Endometrium (tissue), 2 donors: ENCODE measurements around the gene ARHGEF19.
"Not testable (repeated sequence)": the region's sequence is repeated elsewhere in the genome, so short reads cannot be mapped to it uniquely, and the experiment has no call there.

Experiments
- FAIRE-seq: peaks from 2 replicates; lab custom pipeline; 2012; peaks lifted over from hg19 to GRCh38; lab: Jason Lieb, UNC
- donor health status: control.
- donor health status: control.

ARHGEF19 gene

DNA sequence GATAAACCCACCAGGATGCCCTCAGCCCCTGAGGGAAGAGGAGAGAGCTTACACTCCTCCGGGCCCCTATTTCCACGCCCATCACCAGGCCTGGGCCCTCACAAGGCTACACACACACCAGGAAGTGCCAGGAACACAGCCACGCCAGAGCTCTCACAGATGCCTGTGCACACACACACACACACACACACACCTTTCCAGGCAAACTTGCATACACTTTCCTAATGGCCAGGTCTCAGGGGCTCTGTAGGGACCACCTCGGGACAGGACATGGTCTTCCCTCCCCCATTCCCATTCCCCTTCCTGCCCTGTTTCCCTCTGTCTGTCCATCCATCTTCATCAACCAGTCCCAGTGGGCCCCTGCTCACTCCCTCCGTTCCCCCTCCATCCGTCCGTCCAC lies 46.9 kb downstream of the ARHGEF19 start:
- FAIRE-seq, result no peak

DNA sequence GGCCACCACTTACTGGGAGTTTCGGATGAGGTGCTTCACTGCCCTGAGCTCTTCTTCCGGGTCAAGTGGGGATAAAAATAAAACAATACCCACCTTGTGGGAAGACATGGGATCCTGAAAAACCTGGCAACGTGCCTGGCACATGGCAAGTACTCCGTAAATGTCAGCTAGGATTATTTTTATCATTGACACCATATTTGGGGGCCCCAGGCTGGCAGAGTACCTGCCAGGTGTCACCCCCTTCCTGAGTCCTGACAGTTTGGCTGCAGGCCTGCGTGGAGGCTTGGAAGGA lies 47.4 kb downstream of the ARHGEF19 start:
- FAIRE-seq, result no peak

DNA sequence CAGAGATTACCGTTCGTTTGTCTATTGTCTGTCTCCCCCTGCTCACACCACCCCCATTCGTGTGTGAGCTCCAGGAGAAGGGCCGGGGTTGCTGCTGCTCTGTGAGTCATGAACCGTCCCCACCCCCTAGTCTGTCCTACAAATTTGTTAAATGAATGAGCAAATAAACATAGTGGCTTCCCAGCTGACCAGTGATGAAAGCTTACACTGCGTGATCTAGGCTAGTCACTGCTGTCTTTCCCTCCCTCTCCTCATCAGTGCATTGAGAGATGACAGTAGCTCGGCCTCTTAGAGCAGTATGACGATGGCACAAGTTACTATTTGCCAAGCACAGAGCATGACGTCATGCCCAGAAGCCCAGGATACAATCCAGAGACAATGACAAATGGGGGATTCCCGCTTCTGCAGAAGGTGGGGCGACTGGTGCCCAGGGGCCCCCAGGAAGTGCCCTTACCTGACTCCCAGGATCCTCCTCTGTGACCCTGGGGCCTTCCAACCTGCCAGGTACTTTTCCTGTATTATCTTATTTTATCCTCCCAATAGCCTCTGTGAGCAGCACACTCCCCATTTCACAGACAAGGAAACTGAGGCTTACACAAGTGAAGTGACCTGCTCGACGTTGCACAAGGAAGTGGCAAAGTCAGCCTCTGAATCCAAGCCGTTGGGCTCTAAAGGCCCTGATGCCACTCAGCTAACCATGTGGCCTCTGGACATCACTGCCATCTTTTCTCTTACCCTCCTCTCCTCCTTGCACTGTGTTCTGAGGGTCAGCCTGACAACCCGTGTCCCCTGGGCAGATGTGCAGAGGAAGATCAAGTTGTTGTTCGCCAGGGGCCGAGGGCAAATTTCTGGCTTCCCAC lies 48.0 kb downstream of the ARHGEF19 start:
- FAIRE-seq, result no peak

DNA sequence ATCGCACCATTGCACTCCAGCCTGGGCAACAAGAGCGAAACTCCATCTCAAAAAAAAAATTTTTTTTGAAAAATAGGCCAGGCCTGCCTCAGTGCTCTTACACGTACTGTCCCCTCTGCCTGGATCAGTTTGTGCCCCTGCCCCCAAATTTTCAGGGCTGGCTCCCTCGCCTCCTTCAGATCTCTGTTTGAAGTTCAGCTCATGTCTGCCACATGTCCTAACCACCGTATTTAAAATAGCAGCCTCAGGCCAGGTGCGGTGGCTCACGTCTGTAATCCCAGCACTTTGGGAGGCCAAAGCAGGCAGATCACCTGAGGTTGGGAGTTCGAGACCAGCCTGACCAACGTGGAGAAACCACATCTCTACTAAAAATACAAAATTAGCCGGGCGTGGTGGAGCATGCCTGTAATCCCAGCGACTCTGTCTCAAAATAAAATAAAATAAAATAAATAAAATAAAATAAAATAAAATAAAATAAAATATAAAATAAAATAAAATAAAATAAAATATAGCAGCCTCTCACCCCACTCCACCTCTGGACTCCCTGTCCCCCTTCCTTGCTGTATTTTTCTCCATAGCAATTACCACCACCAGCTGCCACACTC lies 48.7 kb downstream of the ARHGEF19 start:
- FAIRE-seq, result not testable (repeated sequence)

DNA sequence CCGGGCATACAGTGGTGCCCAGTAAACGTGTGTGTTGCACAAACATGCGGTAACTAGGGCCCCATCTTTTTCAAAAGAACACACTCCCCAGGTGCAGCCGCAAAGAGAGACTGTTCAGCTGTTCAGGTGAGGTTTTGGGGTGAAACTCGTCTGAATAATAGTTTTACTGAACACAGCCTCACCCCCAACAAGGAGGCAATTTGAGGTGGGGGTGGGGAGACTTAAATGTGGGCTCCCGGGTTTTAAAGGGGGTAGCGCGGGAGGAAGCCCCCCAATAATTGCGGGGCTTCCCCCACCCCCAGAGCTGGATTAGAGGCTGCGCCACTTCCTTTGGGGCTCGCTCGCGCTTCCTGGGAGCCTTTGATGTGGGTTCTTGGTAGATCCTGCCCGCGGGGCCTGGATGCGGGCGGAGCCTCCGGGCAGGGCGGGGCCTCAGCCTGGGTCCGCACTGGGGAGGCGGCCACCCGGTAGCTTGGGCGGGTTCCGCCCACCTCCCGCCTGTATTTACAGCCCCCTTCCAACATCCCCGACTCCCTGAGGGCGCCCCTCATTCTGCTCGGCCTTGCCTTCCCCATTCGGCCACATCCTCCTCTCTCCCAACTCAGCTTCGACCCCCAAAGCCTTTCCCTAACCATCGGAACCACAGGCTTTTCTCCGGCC lies 50.2 kb downstream of the ARHGEF19 start:
- FAIRE-seq, result no peak

DNA sequence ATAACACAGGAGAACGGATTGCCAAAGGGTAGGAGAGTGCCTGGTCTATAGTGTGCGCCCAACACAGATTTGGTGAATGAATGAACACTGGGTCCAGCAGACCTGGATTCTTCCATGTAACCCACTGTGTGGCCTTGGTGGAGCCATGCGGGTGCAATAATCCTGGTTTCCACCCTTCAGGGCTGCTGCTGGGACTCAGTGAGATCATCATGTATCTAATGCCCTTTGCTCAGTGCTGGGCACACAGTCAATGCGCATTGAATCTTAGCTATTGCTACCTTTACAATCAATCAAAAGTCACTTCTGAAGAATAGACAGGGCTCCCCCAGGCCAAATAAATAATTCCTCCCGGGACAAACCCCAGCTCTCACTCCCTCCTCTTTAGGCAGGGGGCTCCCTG lies 50.7 kb downstream of the ARHGEF19 start:
- no peak for FAIRE-seq

DNA sequence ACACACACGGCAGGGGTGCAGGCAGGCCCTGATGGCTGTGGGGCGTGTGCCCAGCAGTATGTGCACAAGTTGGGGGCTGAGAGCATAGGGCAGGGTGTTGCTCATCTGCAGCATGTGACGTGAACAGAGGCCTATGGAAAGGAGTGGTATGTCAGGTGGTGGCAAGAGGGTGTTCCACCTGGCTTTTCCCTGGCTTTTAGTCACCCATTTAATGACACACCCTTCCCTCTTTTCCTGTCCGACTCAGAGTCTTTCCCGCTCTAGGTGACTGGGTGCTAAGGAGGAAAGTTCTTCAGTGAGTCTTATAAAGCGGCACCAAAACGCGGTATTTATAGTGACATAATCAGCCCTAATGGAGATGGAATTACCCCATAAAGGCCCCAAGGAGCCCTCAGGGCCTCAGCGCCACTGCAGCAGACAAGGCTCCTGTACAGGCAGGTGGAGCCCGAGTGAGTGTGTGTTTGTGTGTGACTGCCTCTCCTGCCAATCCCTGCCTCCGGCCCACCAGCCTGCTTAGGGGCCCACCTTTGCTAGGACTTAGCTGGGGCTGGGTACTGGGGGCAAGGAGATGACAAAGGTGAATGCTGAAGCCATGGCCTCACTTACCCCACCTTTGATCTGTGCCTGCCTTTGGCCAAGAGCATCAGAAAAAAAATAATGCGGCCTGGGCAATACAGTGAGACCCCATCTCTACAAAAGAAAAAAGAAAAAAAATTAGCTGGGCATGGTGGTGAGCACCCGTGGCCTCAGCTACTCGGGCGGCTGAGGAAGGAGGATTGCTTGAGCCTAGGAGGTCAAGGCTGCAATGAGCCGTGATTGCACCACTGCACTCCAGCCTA lies 53.2 kb downstream of the ARHGEF19 start:
- no peak for FAIRE-seq

DNA sequence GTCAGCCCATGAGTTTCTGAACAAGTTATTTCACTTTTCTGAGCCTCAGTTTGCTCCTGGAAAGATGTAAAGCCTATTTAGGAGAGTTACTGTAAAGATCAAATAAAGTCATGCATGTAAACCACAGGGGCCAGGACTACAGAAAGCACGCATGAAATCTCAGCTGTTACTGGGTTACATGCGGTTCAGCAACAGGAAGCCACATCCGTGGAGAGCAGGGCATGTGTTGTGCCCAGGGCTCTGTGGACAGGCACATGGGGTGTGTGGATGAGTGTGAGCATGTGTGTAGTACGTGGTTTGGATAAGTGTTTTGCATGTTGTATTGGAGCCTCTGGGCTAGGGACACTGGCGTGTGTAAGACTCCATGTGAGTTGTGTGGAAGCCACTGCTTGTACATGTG lies 54.4 kb downstream of the ARHGEF19 start:
- FAIRE-seq, result no peak

DNA sequence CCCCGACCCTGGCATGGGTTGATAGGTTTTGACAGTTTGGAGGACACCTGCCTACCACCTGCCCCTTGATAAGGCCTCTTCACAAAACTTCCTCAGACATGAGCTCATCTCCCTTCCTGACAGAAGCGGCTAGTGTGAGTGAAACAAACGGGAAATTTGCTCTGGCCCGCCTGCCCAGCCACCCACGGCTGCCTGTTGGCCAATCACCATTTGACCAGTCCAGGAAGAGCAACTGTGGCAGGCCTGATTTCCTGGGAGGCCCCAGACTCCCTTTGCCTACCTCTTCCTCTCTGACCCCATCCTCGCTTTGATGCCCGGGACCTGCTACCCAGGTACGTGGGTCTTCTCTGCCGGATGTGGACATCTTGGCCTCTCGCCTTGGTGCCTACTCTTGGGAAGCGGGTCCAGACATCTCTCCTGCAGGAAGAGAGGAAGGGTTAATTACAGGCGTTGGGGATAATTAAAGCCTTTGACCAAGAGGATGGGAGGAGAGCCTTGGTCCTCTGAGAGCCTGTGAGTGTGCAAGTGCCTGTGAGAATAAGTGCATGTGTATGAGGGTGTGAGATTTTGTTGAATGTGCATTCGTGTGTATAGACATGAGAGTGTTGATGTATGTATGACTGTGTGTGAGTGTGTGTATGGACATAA lies 55.5 kb downstream of the ARHGEF19 start:
- FAIRE-seq, result no peak

DNA sequence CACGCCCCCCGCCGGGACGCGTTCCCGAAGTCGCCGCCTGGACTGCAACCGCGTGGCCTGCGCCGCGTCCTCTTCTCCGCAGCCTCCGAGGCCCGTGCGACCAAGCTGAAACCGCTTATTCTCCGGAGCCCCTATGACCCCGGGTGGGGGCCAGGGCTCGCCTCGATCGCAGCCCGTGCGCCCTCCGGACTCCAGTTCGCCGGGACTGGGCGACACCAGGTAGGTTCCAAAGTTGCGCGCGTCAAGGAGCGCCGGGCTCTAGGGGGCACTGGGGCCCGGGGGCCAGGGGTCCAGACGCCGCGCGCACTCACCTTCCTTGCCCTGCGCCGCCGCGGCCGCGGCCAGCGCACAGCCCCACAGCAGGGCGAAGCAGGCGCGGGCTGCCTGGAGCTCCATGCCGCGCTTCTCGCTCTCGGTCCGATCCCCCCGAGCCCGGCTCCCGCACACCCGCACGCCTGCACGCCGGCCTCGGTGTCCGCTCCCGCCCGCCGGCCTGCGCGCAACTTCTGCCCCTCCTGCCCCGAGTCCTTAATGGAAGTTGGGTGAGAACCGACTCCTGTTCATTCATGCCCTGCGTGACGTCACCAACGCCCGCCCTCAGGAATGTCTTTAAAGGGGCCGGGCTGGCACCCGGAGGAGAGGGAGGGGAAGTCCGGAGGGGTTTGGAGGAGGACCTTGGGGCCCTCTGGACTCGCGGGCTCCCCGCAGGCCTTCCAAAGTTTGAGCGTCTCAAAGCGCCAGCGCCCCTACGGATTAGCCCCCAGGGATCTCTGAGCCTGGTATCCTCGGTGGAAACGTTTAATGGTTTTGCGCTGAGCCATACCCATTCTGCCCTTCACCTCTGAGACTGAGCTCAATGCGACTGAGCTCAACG lies 56.7 kb downstream of the ARHGEF19 start, which contains the start of gene EPHA2:
TSS of gene EPHA2 (minus strand) at position 533 of the 874 bp plus-strand sequence. CDS start at position 396, 137 bp downstream.
- FAIRE-seq, result no peak

DNA sequence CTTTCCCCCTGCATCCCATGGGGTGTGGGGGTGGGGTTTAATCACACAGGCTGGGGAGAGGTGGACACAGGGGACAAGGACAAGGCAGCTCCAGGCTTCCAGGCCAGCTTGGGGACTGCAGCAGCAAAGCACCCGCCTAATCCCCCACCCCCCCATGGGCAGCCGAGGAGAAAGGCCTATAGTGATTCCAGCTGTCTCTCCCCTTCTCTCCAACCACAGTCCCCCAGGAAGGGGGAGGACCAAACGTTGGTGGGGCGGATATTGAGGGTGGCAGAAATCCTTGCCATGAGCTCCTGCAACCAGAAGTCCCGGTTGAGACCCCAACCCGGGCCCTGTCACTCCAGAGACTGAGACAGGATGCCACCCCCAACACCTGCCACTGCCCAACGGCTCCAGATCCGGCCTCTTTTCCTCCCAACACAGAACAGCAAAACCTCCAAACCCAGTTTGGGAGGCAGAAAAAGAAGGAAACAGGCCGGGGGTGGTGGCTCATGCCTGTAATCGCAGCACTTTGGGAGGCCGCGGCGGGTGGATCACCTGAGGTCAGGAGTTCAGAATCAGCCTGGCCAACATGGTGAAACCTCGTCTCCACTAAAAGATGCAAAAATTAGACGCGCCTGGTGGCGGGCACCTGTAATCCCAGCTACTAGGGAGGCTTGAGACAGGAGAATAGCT lies 58.3 kb downstream of the ARHGEF19 start:
- FAIRE-seq, result no peak

DNA sequence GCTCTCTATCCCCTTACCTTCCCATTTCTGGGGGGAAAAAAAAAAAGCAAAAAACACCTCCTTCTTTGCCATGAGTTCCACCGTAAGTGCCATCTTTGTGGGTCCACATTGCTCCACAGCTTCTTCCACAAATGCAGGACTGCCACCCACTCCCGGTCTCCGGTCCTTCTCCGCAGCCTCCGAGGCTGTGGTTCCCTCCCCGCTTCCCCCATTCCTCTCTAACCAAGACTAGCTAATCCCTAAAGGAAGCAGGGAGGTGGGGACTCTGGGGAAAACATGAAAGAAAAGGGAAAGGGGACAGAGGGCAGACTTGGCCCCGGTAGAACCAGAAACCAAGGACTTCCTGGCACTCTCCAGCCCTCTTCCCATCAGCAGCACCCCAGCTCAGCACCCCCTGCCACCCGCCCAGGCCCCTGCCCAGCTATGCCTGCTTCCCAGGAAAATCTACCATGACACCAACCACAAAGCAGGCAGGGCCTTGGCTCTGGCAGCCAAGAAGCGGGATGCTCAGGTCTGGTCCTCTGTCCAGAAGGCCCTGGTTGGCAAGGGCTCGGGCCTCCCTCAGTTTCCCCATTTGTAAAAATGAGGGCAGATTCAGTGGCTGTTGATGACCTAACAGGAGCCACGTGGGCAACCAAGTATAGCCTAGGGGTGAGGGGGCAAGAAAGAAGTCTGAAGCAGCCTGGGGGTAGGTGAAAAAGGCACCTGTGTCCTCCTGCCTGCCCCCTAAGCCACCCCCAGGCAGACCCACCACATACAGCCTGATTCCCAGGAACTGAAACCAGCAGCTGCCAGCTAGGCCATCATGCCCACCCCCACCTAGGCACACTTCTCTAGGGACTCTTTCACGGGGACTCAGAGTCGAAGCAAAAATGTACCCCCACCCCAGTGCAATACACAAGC lies 59.1 kb downstream of the ARHGEF19 start:
- FAIRE-seq, result no peak

DNA sequence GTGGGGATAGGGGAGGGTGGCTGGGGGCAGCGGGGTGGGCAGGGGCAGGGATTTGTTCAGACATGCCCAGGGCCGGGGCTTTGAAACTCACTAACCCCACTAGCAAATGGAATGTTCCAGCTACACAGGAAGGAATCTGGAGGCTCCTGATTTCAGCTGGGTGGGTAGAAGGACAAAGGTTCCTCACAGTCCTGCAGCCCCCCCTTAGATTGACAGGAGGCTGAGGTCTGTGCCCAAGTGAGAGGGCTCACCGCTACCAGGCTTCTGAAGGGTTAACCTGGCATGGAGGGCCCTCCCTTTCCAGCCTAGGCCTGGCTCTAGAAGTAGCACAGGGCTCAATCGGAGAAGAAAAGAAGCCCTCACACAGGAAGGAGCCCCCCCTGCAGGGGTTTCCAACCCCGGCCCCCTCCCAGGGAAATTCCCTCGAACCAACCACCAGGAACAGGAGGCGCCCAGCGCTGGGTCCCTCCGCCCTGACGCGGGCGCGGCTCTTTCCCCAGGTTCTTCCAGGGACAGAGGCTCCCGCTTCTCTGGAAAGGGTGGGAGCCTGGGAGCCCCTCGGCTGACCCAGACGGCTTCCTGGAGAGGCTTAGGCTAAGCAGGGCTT lies 59.9 kb downstream of the ARHGEF19 start:
- FAIRE-seq, result no peak

DNA sequence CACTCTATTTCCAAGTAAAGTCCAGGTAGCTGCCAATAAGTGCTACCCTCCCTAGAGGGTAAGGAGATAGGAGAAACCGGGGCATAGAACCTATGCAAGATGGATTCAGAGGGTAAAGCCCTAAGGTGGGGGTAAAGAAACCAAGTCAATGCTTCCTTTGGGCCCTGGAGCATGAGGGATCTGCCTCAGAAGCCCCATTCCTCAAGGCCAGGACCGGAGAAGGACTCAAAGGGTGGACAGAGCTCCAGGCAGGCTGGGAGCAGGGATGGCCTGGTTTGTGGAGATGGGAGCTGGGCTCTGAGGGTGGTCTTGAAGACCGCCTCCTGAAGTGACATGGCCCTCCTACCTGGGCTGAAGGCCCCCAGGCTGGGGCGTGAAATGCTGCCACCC lies 60.5 kb downstream of the ARHGEF19 start:
- FAIRE-seq, result no peak

DNA sequence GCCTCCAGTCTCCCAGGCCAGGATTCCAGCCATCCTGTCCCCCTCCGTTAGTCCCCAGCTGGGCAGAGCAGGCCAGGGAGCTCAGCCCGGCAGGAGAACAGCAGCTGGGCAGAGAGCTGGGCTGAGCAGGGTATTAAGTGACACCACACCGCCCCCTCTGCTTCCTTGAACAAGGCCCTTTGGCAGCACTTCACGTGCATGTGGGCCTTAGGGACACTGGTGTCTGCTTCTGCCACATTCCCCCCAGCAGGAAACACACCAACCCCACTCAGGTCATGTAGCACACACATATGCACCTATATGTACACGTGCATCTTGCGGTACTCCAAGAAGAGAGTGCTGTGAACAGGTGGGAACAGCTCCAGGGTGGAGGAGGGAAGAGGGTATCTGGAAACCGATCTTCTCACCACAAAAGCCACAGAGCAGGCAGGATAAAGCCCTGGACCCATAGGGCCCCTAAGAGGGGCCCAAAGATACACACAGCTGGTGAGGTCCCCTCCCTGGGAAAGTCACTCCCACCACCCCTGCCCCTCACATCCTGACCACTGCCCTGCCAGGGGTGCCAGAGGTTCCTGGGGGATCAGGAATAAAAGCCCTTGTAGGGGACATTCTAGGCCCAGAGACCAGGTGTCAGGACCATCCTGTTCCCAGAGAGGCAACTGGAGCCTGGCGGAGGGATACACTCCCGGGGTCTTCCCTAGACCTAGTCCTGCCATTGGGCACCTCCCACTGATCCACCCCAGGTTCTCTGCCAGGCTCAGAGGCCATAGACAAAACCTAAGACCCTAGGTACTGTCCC lies 61.1 kb downstream of the ARHGEF19 start:
- FAIRE-seq, result no peak

DNA sequence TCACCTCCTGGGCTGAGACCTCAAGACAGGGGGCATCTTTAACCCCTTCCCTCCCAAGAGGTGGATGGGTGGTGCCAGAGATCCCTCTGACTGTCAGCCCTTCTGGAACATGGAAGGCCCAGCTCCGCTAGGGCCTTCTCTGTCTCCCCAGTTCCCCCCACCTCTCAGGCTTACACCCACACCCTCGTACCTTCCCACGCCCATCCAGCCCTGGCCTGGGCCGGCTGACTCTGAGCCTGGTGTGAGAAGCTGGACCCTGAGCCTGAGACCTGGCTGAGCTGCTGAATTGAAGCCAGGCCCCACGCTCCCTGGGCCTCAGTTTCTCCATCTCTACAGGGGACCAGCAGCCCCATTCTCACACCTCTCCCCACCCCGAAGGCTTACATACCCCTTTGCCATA lies 61.9 kb downstream of the ARHGEF19 start:
- FAIRE-seq, result no peak

DNA sequence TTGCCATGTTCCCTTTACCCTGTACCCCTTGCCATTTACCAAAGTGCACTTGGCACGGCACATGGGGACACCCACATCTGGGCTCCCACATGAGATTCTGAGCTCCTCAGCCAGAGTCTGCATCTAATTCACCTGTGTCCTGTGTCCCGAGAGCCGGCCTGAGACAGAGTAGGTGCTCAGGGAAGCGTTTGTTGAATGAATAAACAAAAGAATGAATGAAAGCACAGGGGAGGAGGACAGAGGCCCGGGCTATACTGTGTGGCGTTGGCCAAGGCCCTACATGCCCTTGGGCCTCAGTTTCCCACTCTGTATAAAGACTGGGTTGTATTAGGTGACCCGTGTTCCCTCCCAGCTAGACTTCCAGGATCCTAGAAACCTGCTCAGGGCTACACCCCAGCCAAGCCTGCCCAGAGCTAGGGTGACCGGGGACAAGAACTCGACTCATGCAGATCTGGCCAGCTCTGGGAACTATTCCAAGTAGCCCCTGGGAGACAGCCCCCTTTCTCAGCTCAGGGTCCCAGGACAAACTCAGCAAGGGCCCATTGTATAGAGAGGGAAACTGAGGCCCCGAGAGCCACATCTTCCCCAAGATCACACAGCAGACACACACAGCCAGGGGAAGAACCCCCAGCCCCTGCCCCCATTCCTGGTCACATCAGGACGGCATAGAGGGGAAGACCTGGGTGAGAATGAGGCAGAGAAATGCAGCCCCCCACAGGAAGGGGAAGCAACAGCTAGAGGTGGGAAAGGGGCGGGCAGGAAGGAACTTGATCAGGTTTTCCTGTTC lies 62.6 kb downstream of the ARHGEF19 start:
- no peak for FAIRE-seq
